Epithelial cell of proximal tubule (primary cell): Measurements from ENCODE around the gene CRYAA. TPM values are rescaled to one million over a fixed set of nuclear protein-coding genes. Genes with fewer than 3 reads are reported as not detected.

ENCODE experiments used
- DNase-seq: peaks from one replicate; pipeline ENCODE4 v3.0.0-alpha.2; 2011; ENCODE audit warnings: low read depth
- H3K4me3 ChIP-seq: 2 replicates; pipeline ENCODE4 v1.5.1; 2011; ENCODE audit warnings: low read depth, mild to moderate bottlenecking, low read length
- total RNA-seq: library from RNA; depleted of rRNA; stranded (reverse); fragments of >200 nt; gene quantifications from 2 replicates; pipeline ENCODE4 v1.2.3, GENCODE V29; 2015
- TF ChIP-seq, protein P1 (sequence below): conservative IDR thresholded peaks from 2 replicates; pipeline ENCODE4 v1.5.1; 2012; ENCODE audit warnings: low read depth, mild to moderate bottlenecking, low read length

The CRYAA gene
- total RNA-seq, 1 donor from 2014 or later: not detected

DNA sequence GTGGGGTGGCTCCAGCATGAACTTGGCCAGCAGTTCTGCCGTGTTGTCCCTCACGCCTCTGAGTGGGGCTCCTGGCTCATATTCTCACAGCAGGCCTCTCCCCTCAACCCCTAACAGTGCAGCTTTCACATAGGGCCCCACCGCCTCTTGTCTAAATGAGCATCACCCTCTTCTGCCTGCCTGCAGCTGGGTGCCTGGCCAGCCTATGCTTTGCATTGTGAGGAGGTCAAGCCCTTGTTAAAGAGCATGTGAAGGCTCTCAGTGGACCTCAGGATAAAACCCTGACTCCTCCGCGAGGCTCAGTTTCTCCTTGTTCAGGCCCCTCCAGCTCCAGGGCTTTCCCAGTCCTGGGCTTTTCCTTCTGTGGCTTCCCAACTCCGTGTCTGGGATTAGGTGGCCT, 34.8 kb downstream of the CRYAA start:
- H3K4me3 ChIP-seq: no peak overlapping the region
- no peak for DNase-seq
- TF ChIP-seq, protein P1, sequence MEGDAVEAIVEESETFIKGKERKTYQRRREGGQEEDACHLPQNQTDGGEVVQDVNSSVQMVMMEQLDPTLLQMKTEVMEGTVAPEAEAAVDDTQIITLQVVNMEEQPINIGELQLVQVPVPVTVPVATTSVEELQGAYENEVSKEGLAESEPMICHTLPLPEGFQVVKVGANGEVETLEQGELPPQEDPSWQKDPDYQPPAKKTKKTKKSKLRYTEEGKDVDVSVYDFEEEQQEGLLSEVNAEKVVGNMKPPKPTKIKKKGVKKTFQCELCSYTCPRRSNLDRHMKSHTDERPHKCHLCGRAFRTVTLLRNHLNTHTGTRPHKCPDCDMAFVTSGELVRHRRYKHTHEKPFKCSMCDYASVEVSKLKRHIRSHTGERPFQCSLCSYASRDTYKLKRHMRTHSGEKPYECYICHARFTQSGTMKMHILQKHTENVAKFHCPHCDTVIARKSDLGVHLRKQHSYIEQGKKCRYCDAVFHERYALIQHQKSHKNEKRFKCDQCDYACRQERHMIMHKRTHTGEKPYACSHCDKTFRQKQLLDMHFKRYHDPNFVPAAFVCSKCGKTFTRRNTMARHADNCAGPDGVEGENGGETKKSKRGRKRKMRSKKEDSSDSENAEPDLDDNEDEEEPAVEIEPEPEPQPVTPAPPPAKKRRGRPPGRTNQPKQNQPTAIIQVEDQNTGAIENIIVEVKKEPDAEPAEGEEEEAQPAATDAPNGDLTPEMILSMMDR: no peak

DNA sequence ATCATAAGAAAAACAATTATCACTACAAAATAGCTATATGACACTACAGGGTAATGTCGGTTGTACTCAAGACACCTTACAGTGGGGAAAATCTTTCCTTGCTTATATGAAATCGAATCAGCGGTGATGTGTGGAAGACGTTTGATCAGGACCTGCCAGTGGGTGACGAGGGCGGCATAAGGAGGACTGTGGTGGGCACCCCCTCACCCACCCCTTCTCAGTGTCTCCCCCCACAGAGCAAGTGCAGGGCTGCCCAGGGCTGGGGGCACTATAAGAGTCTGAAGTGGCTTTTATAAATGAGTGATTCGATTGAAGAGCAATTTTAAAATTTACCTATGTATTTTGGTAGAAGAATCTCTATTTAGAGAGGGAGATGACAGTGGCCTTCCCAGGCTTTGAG, 35.8 kb downstream of the CRYAA start:
- H3K4me3 ChIP-seq: no peak overlapping the region
- no peak for DNase-seq
- TF ChIP-seq, protein P1: no peak

DNA sequence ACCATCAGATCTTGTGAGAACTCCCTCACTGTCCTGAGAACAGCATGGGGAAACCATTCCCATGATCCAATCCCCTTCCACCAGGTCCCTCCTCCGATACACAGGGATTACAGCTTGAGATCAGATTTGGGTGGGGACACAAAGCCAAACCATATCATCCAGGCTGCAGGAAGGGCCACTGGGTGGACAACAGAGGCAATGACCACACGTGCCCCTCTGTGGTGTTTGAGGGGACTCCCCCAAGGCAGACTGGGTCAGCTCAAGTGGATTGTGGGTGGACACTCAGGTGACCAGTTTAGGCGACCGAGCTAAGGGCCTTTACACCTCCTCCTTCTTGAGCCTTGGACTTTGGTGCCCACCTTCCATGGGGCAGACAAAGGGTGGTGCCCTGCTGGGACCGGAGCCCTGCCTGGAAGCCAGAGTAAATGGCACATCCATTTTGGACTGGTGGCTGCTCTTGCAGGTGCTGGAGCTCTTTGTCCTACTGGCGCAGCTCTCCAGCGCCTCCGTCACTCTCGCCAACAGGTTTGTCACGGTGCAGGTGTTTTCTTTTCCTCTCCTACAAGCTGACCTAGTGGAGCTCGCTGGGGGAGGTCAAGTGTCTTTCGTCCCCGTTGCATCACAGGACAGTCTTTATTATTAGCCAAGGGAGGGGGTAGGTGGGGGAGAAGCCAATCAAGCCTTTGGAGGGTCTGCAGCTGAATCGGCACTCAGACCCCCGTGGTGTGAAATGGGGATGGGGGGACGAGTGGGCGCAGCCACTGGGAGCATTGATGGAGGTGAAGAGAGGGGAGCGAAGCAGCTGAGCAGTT, 37.6 kb downstream of the CRYAA start:
- TF ChIP-seq, protein P1: no peak
- no peak overlapping the region for H3K4me3 ChIP-seq
- no peak for DNase-seq

DNA sequence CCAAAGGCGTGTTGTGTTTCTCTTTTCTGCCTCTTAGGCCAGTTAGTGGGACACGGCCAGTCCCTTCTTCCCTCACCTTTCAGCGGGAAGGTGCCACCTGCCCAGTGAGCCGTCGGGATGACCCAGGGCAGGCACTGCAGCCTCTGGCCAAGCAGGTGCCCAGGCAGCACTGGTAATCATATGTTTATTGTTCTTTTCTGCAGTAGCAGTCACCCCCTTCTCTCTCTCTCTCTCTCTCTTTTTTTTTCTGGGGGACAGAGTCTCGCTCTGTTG, 38.2 kb downstream of the CRYAA start:
- H3K4me3 ChIP-seq: no peak overlapping the region
- TF ChIP-seq, protein P1: no peak
- no peak for DNase-seq

DNA sequence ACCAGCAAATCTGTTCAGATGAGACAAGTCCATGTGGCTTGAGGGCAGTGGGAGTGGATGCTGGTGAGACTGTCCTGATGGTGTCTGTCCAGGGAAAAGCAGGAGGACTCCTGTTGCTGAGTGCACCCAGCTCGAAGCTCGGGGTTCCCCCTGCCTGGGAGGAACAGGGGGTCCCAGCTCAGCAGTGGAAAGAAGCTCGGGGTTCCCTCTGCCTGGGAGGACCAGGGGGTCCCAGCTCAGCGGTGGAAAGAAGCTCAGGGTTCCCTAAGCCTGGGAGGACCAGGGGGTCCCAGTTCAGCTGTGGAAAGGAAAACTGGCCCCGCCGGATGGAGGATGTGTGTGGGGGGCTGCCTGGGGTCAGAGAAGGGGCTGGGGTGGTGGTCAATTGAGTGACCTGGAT, 39.1 kb downstream of the CRYAA start:
- TF ChIP-seq, protein P1: no peak
- no peak for DNase-seq
- H3K4me3 ChIP-seq: no peak overlapping the region

DNA sequence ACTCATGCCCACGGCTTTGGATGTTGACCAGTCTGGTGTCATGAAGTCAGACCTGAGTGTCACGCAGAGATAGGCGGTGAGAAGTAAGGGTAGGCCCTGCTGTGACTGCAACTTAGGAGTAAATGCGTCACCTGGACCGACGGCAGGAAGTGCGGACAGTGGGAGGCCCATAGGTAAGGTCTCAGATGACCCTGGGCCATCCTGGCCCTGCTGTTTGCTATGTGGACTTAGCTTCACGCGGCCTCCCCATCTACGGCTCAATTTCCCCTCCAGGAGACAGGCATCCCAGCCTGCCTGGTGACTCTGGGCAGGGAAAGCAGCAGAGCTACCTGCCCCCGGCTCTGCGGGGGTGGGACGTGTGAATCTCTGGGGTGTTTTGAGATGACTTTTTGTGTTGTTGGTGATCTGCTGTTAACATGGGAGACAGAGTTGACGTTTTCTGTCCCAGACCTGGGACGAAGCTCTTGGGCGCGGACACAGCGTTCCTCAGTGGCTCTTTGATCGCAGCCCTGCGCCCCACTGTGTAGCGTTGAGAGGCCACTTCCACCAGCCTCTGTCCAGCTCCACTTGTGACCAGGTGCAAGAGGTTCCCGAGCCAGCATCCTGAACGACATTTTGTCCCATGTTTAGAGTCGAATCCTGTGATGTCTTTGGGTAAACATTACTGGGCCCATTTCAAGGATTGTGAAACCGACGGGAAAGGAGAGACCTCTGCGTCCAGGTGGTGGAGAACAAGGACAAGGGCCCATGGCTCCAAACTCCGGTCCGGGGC, 39.9 kb downstream of the CRYAA start:
- no peak overlapping the region for H3K4me3 ChIP-seq
- TF ChIP-seq, protein P1: no peak
- DNase-seq: no peak
